Skeletal muscle tissue (tissue), 4 donors: Measurements from ENCODE around the gene NOL7. TPM values are rescaled to one million over a fixed set of nuclear protein-coding genes. Genes with fewer than 3 reads are reported as not detected.

Experiments used
- H3K27ac ChIP-seq: one replicate; pipeline ENCODE4 v1.7.0; 2013; ENCODE audit warnings: mild to moderate bottlenecking, low read depth, low read length, inconsistent platforms
- H3K27me3 ChIP-seq, 3 donors: one replicate each; pipeline ENCODE4 v1.7.0; 2013; ENCODE audit warnings: low read length in 3 of 3; ENCODE audit not compliant: control insufficient read depth in 3 of 3, insufficient read depth in 3 of 3
- H3K36me3 ChIP-seq, 3 donors: one replicate each; pipeline ENCODE4 v1.7.0; 2013; ENCODE audit warnings: low read length in 3 of 3; ENCODE audit not compliant: control insufficient read depth in 3 of 3, insufficient read depth in 3 of 3
- H3K4me1 ChIP-seq, 3 donors: one replicate each; pipeline ENCODE4 v1.7.0; 2013; ENCODE audit warnings: low read length in 3 of 3, mild to moderate bottlenecking in 3 of 3; ENCODE audit not compliant: control insufficient read depth in 3 of 3, insufficient read depth in 3 of 3
- H3K4me3 ChIP-seq, 3 donors: one replicate each; pipeline ENCODE4 v1.7.0; 2013; ENCODE audit warnings: low read length in 3 of 3
- H3K9ac ChIP-seq, 3 donors: one replicate each; pipeline ENCODE4 v1.7.0; 2013; ENCODE audit warnings: low read length in 3 of 3, mild to moderate bottlenecking in 3 of 3, moderate library complexity in 2 of 3, low read depth in 1 of 3
- H3K9me3 ChIP-seq, 3 donors: one replicate each; pipeline ENCODE4 v1.7.0; 2013; ENCODE audit warnings: low read length in 3 of 3; ENCODE audit not compliant: control insufficient read depth in 3 of 3
- total RNA-seq: library from RNA; depleted of rRNA; stranded (reverse); fragments of >200 nt; gene quantifications from one replicate; pipeline ENCODE4 v1.2.3, GENCODE V29; 2014
- donor health status: Osteomylitis.

NOL7 gene
- total RNA-seq, 1 donor from 2014 or later = 29.2 TPM

DNA sequence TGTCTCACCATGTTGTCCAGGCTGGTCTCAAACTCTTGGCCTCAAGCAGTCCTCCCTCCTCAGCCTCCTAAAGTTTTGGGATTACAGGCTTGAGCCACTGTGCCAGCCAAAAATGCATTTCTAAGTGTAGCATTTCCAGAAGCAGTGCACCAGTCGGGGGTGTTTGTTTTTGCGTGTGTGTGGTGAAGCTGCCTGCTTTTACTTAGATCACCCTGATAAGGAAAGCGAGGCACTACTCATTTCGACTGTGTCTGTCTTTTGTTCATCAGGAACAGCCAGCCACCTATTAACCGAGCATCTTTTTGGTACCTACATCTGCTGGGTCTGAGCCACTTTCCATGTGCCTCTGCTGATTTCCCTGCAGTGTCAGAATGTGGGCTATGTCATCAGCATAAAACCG lies 22.0 kb upstream of the NOL7 start:
- Histone ChIP-seq H3K4me1 (peaks cover 0 to 2% (median 0%) of the 10 kb centered on the region in 3 donors), H3K9ac (no peak overlapping the region), H3K4me3 (no peak overlapping the region), H3K27ac (no peak overlapping the region), H3K9me3 (no peaks in the 10 kb centered on the region), H3K27me3 (no peaks in the 10 kb centered on the region), H3K36me3 (peaks cover 47 to 60% (median 55%) of the 10 kb centered on the region in 3 donors)

DNA sequence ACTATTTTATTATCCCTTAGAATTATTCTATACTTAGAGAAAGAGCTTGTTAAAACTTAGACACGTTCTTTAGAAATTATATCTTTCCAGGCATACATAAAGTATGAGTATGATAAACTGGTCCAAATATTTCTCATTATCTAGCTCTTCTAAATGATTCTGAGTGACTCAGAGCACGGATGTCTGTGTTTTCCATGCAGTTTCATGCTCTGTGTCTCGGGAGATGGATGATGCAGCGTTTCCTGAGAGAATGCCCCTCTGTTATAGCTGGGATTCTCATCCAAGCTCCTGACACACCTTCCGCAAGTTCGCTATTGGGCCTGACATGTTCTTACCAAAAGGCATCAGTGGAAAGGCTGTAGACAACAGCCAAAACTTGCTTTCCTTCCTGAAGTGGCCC lies 21.4 kb upstream of the NOL7 start:
- Histone ChIP-seq H3K27ac (no peak overlapping the region), H3K36me3 (peaks cover 43 to 57% (median 56%) of the 10 kb centered on the region in 3 donors), H3K9me3 (no peaks in the 10 kb centered on the region), H3K9ac (no peak overlapping the region), H3K4me3 (no peak overlapping the region), H3K27me3 (no peaks in the 10 kb centered on the region), H3K4me1 (peaks cover 0 to 2% (median 0%) of the 10 kb centered on the region in 3 donors)

DNA sequence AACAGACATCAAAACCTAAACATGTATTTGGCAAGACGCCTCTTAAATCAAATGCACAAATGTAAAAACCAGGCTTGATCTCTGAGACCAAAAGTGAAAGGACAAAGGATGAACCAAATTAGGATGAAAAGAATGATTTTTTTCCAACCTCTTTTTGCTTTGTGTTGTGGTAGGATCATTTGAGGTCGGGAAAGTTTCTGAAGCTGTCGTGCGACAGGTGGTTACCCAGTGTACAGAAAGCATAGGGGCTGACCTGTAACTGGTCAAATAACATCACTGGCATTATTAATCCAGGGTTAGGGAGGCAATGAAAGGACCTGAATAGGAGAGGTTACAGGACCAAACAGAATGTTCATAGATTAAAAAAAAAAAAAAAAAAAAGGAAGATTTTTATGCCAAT lies 18.1 kb upstream of the NOL7 start:
- H3K27me3 ChIP-seq = no peaks in the 10 kb centered on the region
- no peak overlapping the region for H3K9ac ChIP-seq
- no peaks in the 10 kb centered on the region for H3K9me3 ChIP-seq
- no peaks in the 10 kb centered on the region for H3K4me1 ChIP-seq
- H3K4me3 ChIP-seq = no peak overlapping the region
- peaks cover 44 to 67% (median 59%) of the 10 kb centered on the region in 3 donors for H3K36me3 ChIP-seq
- H3K27ac ChIP-seq = no peak overlapping the region

DNA sequence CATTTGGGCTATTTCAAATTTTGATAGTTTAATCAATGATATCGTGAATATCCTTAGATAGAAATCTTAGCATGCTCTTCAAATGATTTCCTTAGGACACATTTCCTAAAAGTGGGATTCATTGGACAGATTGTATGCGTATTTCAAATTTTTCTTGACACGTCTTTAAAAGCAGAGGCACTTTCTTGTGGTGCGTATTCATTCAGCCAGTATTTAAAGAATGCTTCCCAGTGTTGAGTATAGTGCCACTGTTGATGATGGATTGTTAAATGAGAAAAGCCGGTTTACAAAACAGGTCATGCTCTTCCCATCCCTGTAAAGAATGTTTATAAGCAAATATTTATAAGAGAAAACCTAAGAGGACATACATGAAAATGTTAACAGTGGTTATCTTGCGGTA lies 15.1 kb upstream of the NOL7 start:
- no peak overlapping the region for H3K27ac ChIP-seq
- H3K4me3 ChIP-seq = no peak overlapping the region
- H3K27me3 ChIP-seq = no peaks in the 10 kb centered on the region
- no peak overlapping the region for H3K9ac ChIP-seq
- no peaks in the 10 kb centered on the region for H3K9me3 ChIP-seq
- H3K4me1 ChIP-seq = no peaks in the 10 kb centered on the region
- peaks cover 29 to 52% (median 49%) of the 10 kb centered on the region in 3 donors for H3K36me3 ChIP-seq

DNA sequence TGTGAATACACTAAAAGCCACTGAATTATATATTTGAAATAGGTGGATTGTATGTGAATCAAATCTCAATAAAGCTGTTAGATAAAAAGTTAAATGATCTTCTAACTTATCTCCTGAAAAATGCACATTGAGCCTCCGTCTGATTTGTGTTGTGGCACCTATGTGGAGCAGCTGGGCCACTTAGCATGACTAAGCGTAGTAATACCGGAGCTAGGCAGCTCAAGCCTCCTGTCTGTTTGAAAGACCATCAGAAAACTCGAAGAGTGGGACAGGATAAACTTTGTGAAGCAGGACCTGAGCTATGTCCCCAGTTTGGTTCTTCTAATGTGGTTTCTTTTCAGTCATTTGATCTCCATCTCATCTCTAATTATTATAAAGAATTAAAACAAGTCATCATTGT lies 11.0 kb upstream of the NOL7 start:
- Histone ChIP-seq H3K4me3 (no peak overlapping the region), H3K9me3 (no peaks in the 10 kb centered on the region), H3K27me3 (no peaks in the 10 kb centered on the region), H3K27ac (no peak overlapping the region), H3K36me3 (peaks cover 20 to 32% (median 26%) of the 10 kb centered on the region in 3 donors), H3K4me1 (no peaks in the 10 kb centered on the region), H3K9ac (no peak overlapping the region)

DNA sequence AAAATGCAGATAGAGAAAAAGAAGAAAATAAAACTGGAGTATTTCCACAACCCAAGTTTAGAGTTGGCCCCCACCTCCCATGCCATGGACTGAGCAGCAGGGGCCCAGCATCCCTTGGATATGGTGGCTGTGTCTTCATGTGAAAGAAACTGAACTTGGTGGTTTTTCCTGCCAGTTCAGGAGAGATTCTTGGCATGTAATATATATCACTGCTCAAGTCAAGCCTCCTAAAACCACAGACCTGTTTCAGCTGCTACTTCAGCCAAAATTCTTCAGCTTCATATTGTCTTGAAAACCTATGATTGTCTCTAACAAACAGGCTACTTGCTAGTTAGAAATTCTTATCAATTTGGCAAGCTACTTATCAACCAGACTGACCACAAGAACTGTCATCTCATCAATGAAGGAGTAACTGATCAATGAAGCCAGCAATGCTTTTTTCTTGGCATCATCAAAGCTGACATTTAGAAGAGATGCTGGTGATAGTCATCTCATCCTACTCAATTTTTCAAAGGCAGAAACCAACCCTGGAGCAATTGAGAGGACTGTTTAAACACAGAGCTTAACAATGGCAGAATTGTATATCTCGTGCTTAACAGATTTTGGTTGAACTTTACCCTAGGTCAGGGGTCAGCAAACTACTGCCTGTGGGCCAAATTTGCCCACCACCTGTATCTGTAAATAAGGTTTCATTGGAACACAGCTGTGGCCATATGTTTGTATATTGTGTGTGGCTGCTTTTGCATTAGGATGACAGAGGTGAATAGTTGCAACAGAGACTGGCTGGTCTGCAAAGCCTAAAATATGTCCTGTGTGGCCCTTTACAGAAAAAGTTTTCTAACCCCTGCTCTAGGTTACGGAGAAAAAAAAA lies 10.4 kb upstream of the NOL7 start:
- H3K9ac ChIP-seq = no peak overlapping the region
- H3K27ac ChIP-seq = no peak overlapping the region
- H3K36me3 ChIP-seq = peaks cover 20 to 30% (median 22%) of the 10 kb centered on the region in 3 donors
- no peaks in the 10 kb centered on the region for H3K27me3 ChIP-seq
- H3K9me3 ChIP-seq = no peaks in the 10 kb centered on the region
- H3K4me3 ChIP-seq = no peak overlapping the region
- no peaks in the 10 kb centered on the region for H3K4me1 ChIP-seq

DNA sequence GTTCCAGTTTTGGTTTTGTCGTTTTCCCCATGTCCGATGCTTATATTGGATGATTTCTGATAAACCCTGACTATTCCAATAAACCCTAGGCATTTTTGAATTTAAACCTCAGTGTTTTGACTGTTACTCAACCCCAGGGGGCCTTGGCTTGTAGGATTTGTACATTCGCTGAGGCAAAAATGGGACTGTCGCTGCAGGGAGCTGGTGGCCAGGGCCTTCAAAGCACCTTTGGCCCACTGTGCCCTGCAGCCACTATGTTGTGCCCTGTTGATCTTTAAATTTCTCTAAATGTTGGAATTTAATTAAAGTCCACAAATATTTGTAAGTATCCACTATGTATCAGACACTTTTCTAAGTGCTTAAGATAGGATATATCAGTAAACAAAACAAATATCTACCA lies 9.5 kb upstream of the NOL7 start:
- H3K36me3 ChIP-seq = peaks cover 17 to 27% (median 21%) of the 10 kb centered on the region in 3 donors
- H3K9ac ChIP-seq = no peak overlapping the region
- no peak overlapping the region for H3K27ac ChIP-seq
- H3K9me3 ChIP-seq = no peaks in the 10 kb centered on the region
- H3K4me3 ChIP-seq = no peak overlapping the region
- H3K4me1 ChIP-seq = no peaks in the 10 kb centered on the region
- H3K27me3 ChIP-seq = no peaks in the 10 kb centered on the region

DNA sequence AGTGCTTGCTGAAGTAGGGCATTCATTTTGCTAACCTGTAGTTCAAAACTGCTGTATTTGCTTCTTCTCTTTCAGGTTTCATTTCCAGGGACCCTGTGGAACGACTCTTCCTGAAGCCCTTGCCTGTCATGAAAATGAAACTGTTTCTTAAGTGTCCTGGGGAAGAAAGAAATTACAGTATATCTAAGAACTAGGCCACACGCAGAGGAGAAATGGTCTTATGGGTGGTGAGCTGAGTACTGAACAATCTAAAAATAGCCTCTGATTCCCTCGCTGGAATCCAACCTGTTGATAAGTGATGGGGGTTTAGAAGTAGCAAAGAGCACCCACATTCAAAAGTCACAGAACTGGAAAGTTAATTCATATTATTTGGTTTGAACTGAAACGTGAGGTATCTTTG lies 3.4 kb upstream of the NOL7 start:
- no peaks in the 10 kb centered on the region for H3K9me3 ChIP-seq
- peaks cover 0 to 13% (median 10%) of the 10 kb centered on the region in 3 donors for H3K36me3 ChIP-seq
- peaks cover 17 to 25% (median 20%) of the 10 kb centered on the region in 3 donors for H3K4me1 ChIP-seq
- no peaks in the 10 kb centered on the region for H3K27me3 ChIP-seq
- no peak overlapping the region for H3K4me3 ChIP-seq
- peak overlapping the region; percentile 61 for H3K27ac ChIP-seq
- no peak overlapping the region for H3K9ac ChIP-seq

DNA sequence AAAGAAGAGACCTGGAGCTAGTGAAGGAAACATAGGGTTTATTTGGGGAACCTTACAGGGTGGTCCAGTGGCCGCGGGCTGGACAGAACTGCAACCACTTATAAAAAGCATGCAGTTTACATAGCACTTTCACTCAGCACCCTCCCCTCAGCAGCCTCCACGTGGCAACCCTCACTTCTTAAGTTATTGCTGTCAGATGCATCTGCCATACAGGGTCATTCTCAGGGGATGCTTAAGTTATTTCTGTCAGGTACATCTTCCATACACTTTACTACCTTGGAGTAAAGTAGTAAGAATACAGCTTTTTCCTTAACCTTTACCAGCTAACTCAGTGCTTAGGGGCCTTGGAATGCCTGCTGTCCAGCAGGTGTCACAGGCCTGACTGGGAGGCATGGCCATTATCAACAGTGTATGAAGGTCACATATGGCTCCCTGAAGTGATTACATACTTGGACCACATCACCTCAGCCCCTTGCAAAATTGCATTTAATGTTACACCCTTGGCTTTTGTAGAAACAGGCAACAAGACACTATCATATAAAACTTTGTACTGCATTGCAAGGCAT lies 2.0 kb upstream of the NOL7 start:
- H3K36me3 ChIP-seq = peaks cover 5 to 24% (median 16%) of the 10 kb centered on the region in 3 donors
- no peak overlapping the region for H3K27ac ChIP-seq
- H3K4me1 ChIP-seq = peaks cover 17 to 25% (median 20%) of the 10 kb centered on the region in 3 donors
- no peaks in the 10 kb centered on the region for H3K27me3 ChIP-seq
- H3K9me3 ChIP-seq = no peaks in the 10 kb centered on the region
- no peak overlapping the region for H3K9ac ChIP-seq
- H3K4me3 ChIP-seq = no peak overlapping the region
